ENCODE measurements around the gene KDM2B.

GRCh38 chr12:121516437-121517011 lies 64.3 kb downstream of the KDM2B start:
- TF ChIP-seq CTCF (IDR thresholded peaks at IDR 0.05; ENCODE audit: low read depth, low read length, poor library complexity, severe bottlenecking) (no peak), EZH2phosphoT487 (IDR thresholded peaks at IDR 0.05; ENCODE audit: borderline replicate concordance, low read length) (no peak)

Data from DOHH2 (cell line).